HepG2 (cell line): Measurements from ENCODE around the gene CPB1. TPM values are rescaled to one million over a fixed set of nuclear protein-coding genes. Genes with fewer than 3 reads are reported as not detected.

Source experiments
- ATAC-seq: fragments of 200-7000 bp; cut with Tn5 transposase; 3 replicates; pipeline ENCODE4 v1.9.1; 2020; ENCODE audit warnings: mild to moderate bottlenecking, moderate library complexity
- BruUV-seq: library from RNA; stranded (reverse); fragments of 400-500 nt; replicated peaks from 2 replicates; lab custom pipeline; 2021; lab: Mats Ljungman, UMichigan
- CTCF ChIA-PET: fragments of 300-600 bp; formaldehyde crosslinking; extraction: SDS; loops from one replicate; lab custom pipeline; 2021; ENCODE audit warnings: low total read pairs, inconsistent platforms, low intra/inter-chr PET ratio; lab: Yijun Ruan, JAX
- POLR2A ChIA-PET: fragments of 350-600 bp; sonication (Branson Sonifier 250); formaldehyde crosslinking; loops from one replicate; lab custom pipeline; 2020; ENCODE audit warnings: antibody characterized with exemption, inconsistent platforms; lab: Yijun Ruan, JAX
- DNase-seq: peaks from one replicate; pipeline ENCODE4 v3.0.0-alpha.2; 2015; ENCODE audit warnings: low spot score
- FAIRE-seq: peaks from 3 replicates; lab custom pipeline; 2011; peaks lifted over from hg19 to GRCh38; lab: Jason Lieb, UNC
- H2AFZ ChIP-seq: one replicate; pipeline ENCODE4 v1.6.1; 2011; ENCODE audit warnings: low read length, inconsistent platforms
- H3K27ac ChIP-seq: fragments of 300-600 bp; 3 replicates; pipeline ENCODE4 v1.8.0; 2011; ENCODE audit warnings: mixed run types, mild to moderate bottlenecking, mixed read lengths, low read length, inconsistent platforms; ENCODE audit not compliant: insufficient read depth; ENCODE audit errors: extremely low read length
- H3K27me3 ChIP-seq, 2 experiments: fragments of 200-600 bp in 1 of 2; 2 replicates in 1 of 2; 3 replicates in 1 of 2; pipeline versions ENCODE4 v1.6.0 to v1.8.0; 2011; ENCODE audit warnings: low read length in 2 of 2, mild to moderate bottlenecking in 2 of 2, moderate library complexity in 2 of 2, inconsistent platforms in 1 of 2; ENCODE audit not compliant: insufficient read depth in 2 of 2, control insufficient read depth in 1 of 2
- H3K36me3 ChIP-seq, 2 experiments: fragments of 200-600 bp in 1 of 2; replicated peaks in 1 of 2; 2 replicates in 1 of 2; 3 replicates in 1 of 2; pipeline versions ENCODE4 v1.5.1 to v1.8.0; 2011; ENCODE audit warnings: low read length in 2 of 2, inconsistent platforms in 1 of 2; ENCODE audit not compliant: insufficient read depth in 2 of 2, control insufficient read depth in 1 of 2
- H3K4me1 ChIP-seq: 2 replicates; pipeline ENCODE4 v1.5.1; 2012; ENCODE audit warnings: low read length, inconsistent platforms; ENCODE audit not compliant: insufficient read depth
- H3K4me2 ChIP-seq: 2 replicates; pipeline ENCODE4 v1.6.0; 2011; ENCODE audit warnings: low read depth, low read length, inconsistent platforms
- H3K4me3 ChIP-seq, 3 experiments: fragments of 200-600 bp in 1 of 3; sonication (generic), shearing (Covaris generic) in 1 of 3; replicated peaks in 1 of 3; 2 replicates each; pipeline ENCODE4 v1.5.1; 2011 to 2016; ENCODE audit warnings: low read length in 3 of 3, inconsistent platforms in 2 of 3, low read depth in 2 of 3, mild to moderate bottlenecking in 2 of 3, control low read depth in 1 of 3, mixed read lengths in 1 of 3; ENCODE audit not compliant: insufficient read depth in 1 of 3
- H3K79me2 ChIP-seq: one replicate; pipeline ENCODE4 v1.6.1; 2011; ENCODE audit warnings: low read length, inconsistent platforms; ENCODE audit not compliant: insufficient read depth
- H3K9ac ChIP-seq: 2 replicates; pipeline ENCODE4 v1.6.0; 2011; ENCODE audit warnings: mild to moderate bottlenecking, low read depth, low read length, inconsistent platforms; ENCODE audit not compliant: insufficient read depth
- H3K9me3 ChIP-seq: 2 replicates; pipeline ENCODE4 v1.5.1; 2012; ENCODE audit warnings: mild to moderate bottlenecking, low read length
- H4K20me1 ChIP-seq: 2 replicates; pipeline ENCODE4 v1.6.0; 2011; ENCODE audit warnings: inconsistent platforms, mild to moderate bottlenecking, low read length, moderate library complexity; ENCODE audit not compliant: insufficient read depth
- AGO2 ChIP-seq: fragments of 200-400 bp; formaldehyde crosslinking; optimal IDR thresholded peaks from 2 replicates; pipeline ENCODE3; 2017; ENCODE audit warnings: mild to moderate bottlenecking, low read depth, low read length, moderate library complexity
- HNRNPLL ChIP-seq: fragments of 200-400 bp; formaldehyde crosslinking; IDR thresholded peaks from 2 replicates; pipeline ENCODE4 v1.6.1; 2017; ENCODE audit warnings: mild to moderate bottlenecking, low read depth, low read length; ENCODE audit not compliant: poor library complexity, severe bottlenecking
- HOXD1 ChIP-seq: sonication (generic); formaldehyde crosslinking; IDR thresholded peaks from 2 replicates; pipeline ENCODE4 v1.5.0; 2020; ENCODE audit warnings: missing genetic modification reagents
- IKZF1 ChIP-seq: fragments of 450-650 bp; IDR thresholded peaks from 2 replicates; pipeline ENCODE4 v1.7.1; 2016
- MAFG ChIP-seq: sonication (generic); formaldehyde crosslinking; IDR thresholded peaks from 2 replicates; pipeline ENCODE4 v1.5.1; 2020; ENCODE audit warnings: mild to moderate bottlenecking, missing genetic modification reagents
- MTF1 ChIP-seq: sonication (generic); formaldehyde crosslinking; IDR thresholded peaks from 2 replicates; pipeline ENCODE4 v1.5.0; 2020; ENCODE audit warnings: missing genetic modification reagents
- MYC ChIP-seq: sonication (generic); formaldehyde crosslinking; IDR thresholded peaks from 2 replicates; pipeline ENCODE4 v1.9.0; 2021; ENCODE audit warnings: missing genetic modification reagents, borderline replicate concordance
- SATB2 ChIP-seq: sonication (generic); formaldehyde crosslinking; IDR thresholded peaks from 2 replicates; pipeline ENCODE4 v1.5.0; 2020; ENCODE audit warnings: missing genetic modification reagents
- SMAD1 ChIP-seq: sonication (generic); formaldehyde crosslinking; IDR thresholded peaks from 2 replicates; pipeline ENCODE4 v1.4.0; 2020; ENCODE audit warnings: missing genetic modification reagents, low read depth, mild to moderate bottlenecking, borderline replicate concordance
- SOX13 ChIP-seq, 3 experiments: fragments of 450-650 bp in 1 of 3; sonication (generic) in 1 of 3; formaldehyde crosslinking in 1 of 3; IDR thresholded peaks in 2 of 3; conservative IDR thresholded peaks in 1 of 3; 2 replicates each; pipeline versions ENCODE4 v1.5.0 to v1.6.1; 2016 to 2020; ENCODE audit warnings: antibody characterized with exemption in 1 of 3, mild to moderate bottlenecking in 1 of 3, missing compliant biosample characterization in 1 of 3, missing genetic modification reagents in 1 of 3, moderate library complexity in 1 of 3
- XBP1 ChIP-seq: sonication (generic); formaldehyde crosslinking; IDR thresholded peaks from 2 replicates; pipeline ENCODE4 v1.5.0; 2020; ENCODE audit warnings: missing genetic modification reagents
- ZFP82 ChIP-seq: sonication (generic); formaldehyde crosslinking; IDR thresholded peaks from 2 replicates; pipeline ENCODE4 v1.5.1; 2020; ENCODE audit warnings: mild to moderate bottlenecking, missing genetic modification reagents, borderline replicate concordance
- ZNF335 ChIP-seq: sonication (generic); formaldehyde crosslinking; IDR thresholded peaks from 2 replicates; pipeline ENCODE4 v1.4.0; 2020; ENCODE audit warnings: missing genetic modification reagents
- ZNF552 ChIP-seq: sonication (generic); formaldehyde crosslinking; IDR thresholded peaks from 2 replicates; pipeline ENCODE4 v1.9.0; 2022; ENCODE audit warnings: missing genetic modification reagents, mild to moderate bottlenecking, borderline replicate concordance
- ZNF777 ChIP-seq: sonication (generic); formaldehyde crosslinking; IDR thresholded peaks from 2 replicates; pipeline ENCODE4 v1.4.0; 2020; ENCODE audit warnings: missing genetic modification reagents
- ZNF878 ChIP-seq: sonication (generic); formaldehyde crosslinking; IDR thresholded peaks from 2 replicates; pipeline ENCODE4 v1.8.1; 2023; ENCODE audit warnings: mild to moderate bottlenecking, missing genetic modification reagents, moderate library complexity
- ZNF883 ChIP-seq: sonication (generic); formaldehyde crosslinking; IDR thresholded peaks from 2 replicates; pipeline ENCODE4 v1.5.1; 2020; ENCODE audit warnings: mild to moderate bottlenecking, missing genetic modification reagents; ENCODE audit errors: not compliant biosample characterization
- WGBS: methylation state at CpG from one replicate; pipeline ENCODE4 v1.1.6; 2017; ENCODE audit warnings: low lambda C conversion rate; 5-methylcytosine and 5-hydroxymethylcytosine counted together
- in situ Hi-C: cut with HindIII; loops from 2 replicates; pipeline ENCODE4 v1.10.0; 2017; ENCODE audit warnings: low pct_unique_long_range_greater_than_20kb; ENCODE audit not compliant: extremely low pct_ligation_motif_present
- intact Hi-C: fragments of 100-400 bp; cut with micrococcal nuclease; formaldehyde crosslinking; loops from one replicate; pipeline ENCODE4 v1.10.0; 2022; ENCODE audit not compliant: unreplicated experiment
- polyA plus RNA-seq, 8 experiments: library from polyadenylated mRNA; depleted of rRNA in 3 of 8; stranded (reverse) in 7 of 8; unstranded in 1 of 8; fragments of >200 nt; fragmentation: Illumina TruSeq in 4 of 8; extraction: Trizol in 4 of 8; gene quantifications; 2 replicates each; pipeline versions ENCODE4 v1.2.1 to v1.2.3, GENCODE V29; 2011 to 2016; ENCODE audit warnings: low read depth in 4 of 8, missing spikeins in 1 of 8, mixed read lengths in 1 of 8; ENCODE audit not compliant: insufficient read depth in 1 of 8
- total RNA-seq, 5 experiments: library from RNA; depleted of rRNA; stranded (reverse); fragments of >200 nt; fragmentation: Illumina TruSeq; extraction: Trizol; gene quantifications; 2 replicates each; pipeline ENCODE4 v1.2.3, GENCODE V29; 2016; ENCODE audit warnings: low read depth in 1 of 5
- TF ChIP-seq, protein P1 (sequence below): sonication (generic); formaldehyde crosslinking; IDR thresholded peaks from 2 replicates; pipeline ENCODE4 v1.4.0; 2020; ENCODE audit warnings: missing genetic modification reagents, mild to moderate bottlenecking, borderline replicate concordance

CPB1 gene
- total and polyA plus RNA-seq, 2 of the 13 experiments (the other 11 are each of a cell fraction or from before 2014, with no cell fraction given), result not detected

DNA sequence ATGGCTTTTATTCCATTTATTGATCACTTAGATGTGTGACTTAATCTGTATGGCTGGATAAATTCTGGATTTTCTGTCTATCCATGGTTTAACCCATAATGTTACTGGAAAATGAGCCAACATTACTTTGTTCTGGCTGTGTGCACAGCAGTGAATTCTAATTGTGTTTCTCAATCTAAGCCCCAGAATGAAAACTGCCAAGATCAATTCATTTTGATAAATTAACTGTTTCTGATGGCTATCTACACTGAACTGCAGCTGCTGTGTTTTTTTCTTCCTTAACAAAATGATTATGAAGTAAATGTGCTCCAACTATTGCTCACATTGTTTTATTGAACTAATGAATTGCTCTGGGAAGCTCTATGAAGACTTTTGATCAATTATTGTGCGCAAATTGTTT lies 35.7 kb upstream of the CPB1 start:
- ATAC-seq (no peak), FAIRE-seq (no peak), DNase-seq (no peak)
- Histone ChIP-seq H3K27me3 (no peaks in the 10 kb centered on the region), H3K79me2 (no peaks in the 10 kb centered on the region), H4K20me1 (no peaks in the 10 kb centered on the region), H3K4me3 (no peak overlapping the region), H3K9ac (no peak overlapping the region), H3K4me2 (no peak overlapping the region), H3K36me3 (no peaks in the 10 kb centered on the region), H2AFZ (no peak overlapping the region), H3K4me1 (peaks cover 7% of the 10 kb centered on the region), H3K9me3 (0 out of 2 replicates have a peak, but pooled peaks cover 2% of the 10 kb centered on the region), H3K27ac (no peak overlapping the region)
- CTCF ChIA-PET, result no interaction called here
- WGBS, result 91% methylated on average over 1 of the region's 1 CpG
- intact Hi-C loops, result no loop called here
- BruUV-seq, result no TSS peak
- in situ Hi-C loops, result no loop called here
- POLR2A ChIA-PET, result no interaction called here
- TF ChIP-seq XBP1 (CRISPR knock-in tag), result no peak
- TF ChIP-seq, protein P1, sequence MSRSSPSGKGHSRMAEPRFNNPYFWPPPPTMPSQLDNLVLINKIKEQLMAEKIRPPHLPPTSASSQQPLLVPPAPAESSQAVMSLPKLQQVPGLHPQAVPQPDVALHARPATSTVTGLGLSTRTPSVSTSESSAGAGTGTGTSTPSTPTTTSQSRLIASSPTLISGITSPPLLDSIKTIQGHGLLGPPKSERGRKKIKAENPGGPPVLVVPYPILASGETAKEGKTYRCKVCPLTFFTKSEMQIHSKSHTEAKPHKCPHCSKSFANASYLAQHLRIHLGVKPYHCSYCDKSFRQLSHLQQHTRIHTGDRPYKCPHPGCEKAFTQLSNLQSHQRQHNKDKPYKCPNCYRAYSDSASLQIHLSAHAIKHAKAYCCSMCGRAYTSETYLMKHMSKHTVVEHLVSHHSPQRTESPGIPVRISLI (CRISPR knock-in tag), result no peak
- TF ChIP-seq HOXD1 (CRISPR knock-in tag), result no peak
- no peak for TF ChIP-seq MYC (CRISPR knock-in tag)
- TF ChIP-seq ZNF552 (CRISPR knock-in tag), result no peak
- TF ChIP-seq ZNF777 (CRISPR knock-in tag), result no peak
- no peak for TF ChIP-seq SATB2 (CRISPR knock-in tag)
- TF ChIP-seq ZNF878 (CRISPR knock-in tag), result no peak
- no peak for TF ChIP-seq MTF1
- no peak for TF ChIP-seq ZNF335 (CRISPR knock-in tag)
- no peak for TF ChIP-seq ZNF883 (CRISPR knock-in tag)
- no peak for TF ChIP-seq HNRNPLL
- no peak for TF ChIP-seq SOX13 (IDR thresholded peaks at IDR 0.05)
- no peak for TF ChIP-seq SOX13 (CRISPR knock-in tag; conservative IDR thresholded peaks at IDR 0.05 in 1 of 2, IDR thresholded peaks at IDR 0.05 in 1 of 2)
- TF ChIP-seq IKZF1, result no peak
- TF ChIP-seq SMAD1 (CRISPR knock-in tag), result no peak
- TF ChIP-seq ZFP82, result no peak
- TF ChIP-seq AGO2, result no peak
- TF ChIP-seq MAFG, result no peak
